Ovary (tissue), 9 donors: ENCODE measurements around the gene OVCA2. TPM values are rescaled to one million over a fixed set of nuclear protein-coding genes. Genes with fewer than 3 reads are reported as not detected.
A peak's percentile ranks its signal among the peaks of the same experiment; 100 is the strongest.

Experiments used
- DNase-seq, 5 donors: peaks; one replicate each; pipeline ENCODE4 v3.0.0-alpha.2; 2019 to 2020
- H3K27ac ChIP-seq, 2 donors: fragments of 200-600 bp; one replicate each; pipeline versions ENCODE4 v1.5.1 to v1.8.0; 2019 to 2022
- H3K27me3 ChIP-seq: fragments of 200-600 bp; one replicate; pipeline ENCODE4 v1.8.0; 2022
- H3K36me3 ChIP-seq: fragments of 200-600 bp; sonication (generic); one replicate; pipeline ENCODE4 v1.5.1; 2019
- H3K4me1 ChIP-seq: one replicate; pipeline ENCODE4 v1.8.1; 2013; ENCODE audit warnings: mild to moderate bottlenecking, moderate library complexity; ENCODE audit not compliant: insufficient read depth
- H3K4me3 ChIP-seq: fragments of 200-600 bp; sonication (generic); one replicate; pipeline ENCODE4 v1.5.1; 2017
- H3K9me3 ChIP-seq, 2 donors: fragments of 200-600 bp in 1 of 2; sonication (generic) in 1 of 2; one replicate each; pipeline versions ENCODE4 v1.5.1 to v1.8.1; 2013 to 2019; ENCODE audit warnings: mild to moderate bottlenecking in 1 of 2, moderate library complexity in 1 of 2
- EP300 ChIP-seq: sonication (generic); formaldehyde crosslinking; IDR thresholded peaks from one replicate; pipeline ENCODE4 v1.6.1; 2017; ENCODE audit warnings: antibody characterized with exemption
- POLR2A ChIP-seq: fragments of 450-650 bp; IDR thresholded peaks from one replicate; pipeline ENCODE4 v1.6.1; 2017; ENCODE audit warnings: antibody characterized with exemption, mild to moderate bottlenecking, moderate library complexity
- WGBS, 3 donors: extraction: QIAGEN DNeasy Blood & Tissue Kit in 1 of 3; methylation state at CpG; one replicate each; pipeline versions ENCODE4 v1.1.5 to v1.1.7; 2013 to 2017; 5-methylcytosine and 5-hydroxymethylcytosine counted together
- intact Hi-C, 4 donors: fragments of 100-400 bp; cut with DNase I; formaldehyde crosslinking; loops; one replicate each; pipeline versions ENCODE4 v1.11.0 to v1.15.1; 2022 to 2023
- polyA plus RNA-seq, 2 donors: library from polyadenylated mRNA; stranded (reverse); fragments of 200-250 nt in 1 of 2; fragments of 350-450 nt in 1 of 2; fragmentation: Illumina TruSeq in 1 of 2; extraction: RNeasy Lipid Tissue Mini Kit (QIAGEN cat#74804) in 1 of 2; gene quantifications; one replicate each; pipeline ENCODE4 v1.2.3, GENCODE V29; 2013 to 2014
- total RNA-seq, 7 donors: library from RNA; depleted of rRNA in 2 of 7; stranded (reverse); fragments of >200 nt in 2 of 7; fragmentation: NEBNext Ultra II Directional in 3 of 7; extraction: Animal tissue kit (Norgen Biotek cat#: 25700) in 3 of 7; gene quantifications; one replicate each; pipeline versions ENCODE4 v1.1.0 to v1.2.4, GENCODE V29; 2016 to 2023
- TF ChIP-seq, protein P1 (sequence below), 3 donors: fragments of 450-650 bp in 2 of 3; fragments of 200-600 bp in 1 of 3; IDR thresholded peaks; one replicate each; pipeline versions ENCODE4 v1.5.1 to v1.8.0; 2016 to 2022; ENCODE audit warnings: antibody characterized with exemption in 3 of 3, mild to moderate bottlenecking in 1 of 3
- donor health status: DM: no; HTN: no; CAD: no; lungs with moderate emphysema.
- donor health status: DM: no; HTN: no; CAD: no.
- donor health status: Bipolar disorder and iron deficiency.
- donor health status: DM: yes; HTN: yes; CAD: no.
- donor health status: DM: no; HTN: no; CAD: no.
- donor health status: DM: yes; HTN: yes; CAD: no.

OVCA2 gene
- total and polyA plus RNA-seq, 9 donors = 13.2 to 28.3 (median 21.2) TPM

- Histone ChIP-seq H3K4me1 (peaks cover 1% of the 10 kb centered on the region), H3K27ac (no peak overlapping the region), H3K9me3 (no peaks in the 10 kb centered on the region), H3K36me3 (no peaks in the 10 kb centered on the region), H3K27me3 (no peaks in the 10 kb centered on the region), H3K4me3 (no peak overlapping the region)
- 50 to 54% (median 52%) methylated on average over 16 of the region's 16 CpGs for WGBS, 3 donors
- intact Hi-C loops = loop anchor here in 1 of 4 donors (10.0 kb wide), 1 partner anchor 368 kb away; no protein-coding TSS in a partner anchor
- TF ChIP-seq, protein P1, sequence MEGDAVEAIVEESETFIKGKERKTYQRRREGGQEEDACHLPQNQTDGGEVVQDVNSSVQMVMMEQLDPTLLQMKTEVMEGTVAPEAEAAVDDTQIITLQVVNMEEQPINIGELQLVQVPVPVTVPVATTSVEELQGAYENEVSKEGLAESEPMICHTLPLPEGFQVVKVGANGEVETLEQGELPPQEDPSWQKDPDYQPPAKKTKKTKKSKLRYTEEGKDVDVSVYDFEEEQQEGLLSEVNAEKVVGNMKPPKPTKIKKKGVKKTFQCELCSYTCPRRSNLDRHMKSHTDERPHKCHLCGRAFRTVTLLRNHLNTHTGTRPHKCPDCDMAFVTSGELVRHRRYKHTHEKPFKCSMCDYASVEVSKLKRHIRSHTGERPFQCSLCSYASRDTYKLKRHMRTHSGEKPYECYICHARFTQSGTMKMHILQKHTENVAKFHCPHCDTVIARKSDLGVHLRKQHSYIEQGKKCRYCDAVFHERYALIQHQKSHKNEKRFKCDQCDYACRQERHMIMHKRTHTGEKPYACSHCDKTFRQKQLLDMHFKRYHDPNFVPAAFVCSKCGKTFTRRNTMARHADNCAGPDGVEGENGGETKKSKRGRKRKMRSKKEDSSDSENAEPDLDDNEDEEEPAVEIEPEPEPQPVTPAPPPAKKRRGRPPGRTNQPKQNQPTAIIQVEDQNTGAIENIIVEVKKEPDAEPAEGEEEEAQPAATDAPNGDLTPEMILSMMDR (IDR thresholded peaks at IDR 0.05) = no peak
- no peak for TF ChIP-seq EP300
- TF ChIP-seq POLR2A = no peak
- DNase-seq = no peak
These were observed 18.6 kb upstream of the OVCA2 start for GRCh38 chr17:2023256-2023655.

DNA sequence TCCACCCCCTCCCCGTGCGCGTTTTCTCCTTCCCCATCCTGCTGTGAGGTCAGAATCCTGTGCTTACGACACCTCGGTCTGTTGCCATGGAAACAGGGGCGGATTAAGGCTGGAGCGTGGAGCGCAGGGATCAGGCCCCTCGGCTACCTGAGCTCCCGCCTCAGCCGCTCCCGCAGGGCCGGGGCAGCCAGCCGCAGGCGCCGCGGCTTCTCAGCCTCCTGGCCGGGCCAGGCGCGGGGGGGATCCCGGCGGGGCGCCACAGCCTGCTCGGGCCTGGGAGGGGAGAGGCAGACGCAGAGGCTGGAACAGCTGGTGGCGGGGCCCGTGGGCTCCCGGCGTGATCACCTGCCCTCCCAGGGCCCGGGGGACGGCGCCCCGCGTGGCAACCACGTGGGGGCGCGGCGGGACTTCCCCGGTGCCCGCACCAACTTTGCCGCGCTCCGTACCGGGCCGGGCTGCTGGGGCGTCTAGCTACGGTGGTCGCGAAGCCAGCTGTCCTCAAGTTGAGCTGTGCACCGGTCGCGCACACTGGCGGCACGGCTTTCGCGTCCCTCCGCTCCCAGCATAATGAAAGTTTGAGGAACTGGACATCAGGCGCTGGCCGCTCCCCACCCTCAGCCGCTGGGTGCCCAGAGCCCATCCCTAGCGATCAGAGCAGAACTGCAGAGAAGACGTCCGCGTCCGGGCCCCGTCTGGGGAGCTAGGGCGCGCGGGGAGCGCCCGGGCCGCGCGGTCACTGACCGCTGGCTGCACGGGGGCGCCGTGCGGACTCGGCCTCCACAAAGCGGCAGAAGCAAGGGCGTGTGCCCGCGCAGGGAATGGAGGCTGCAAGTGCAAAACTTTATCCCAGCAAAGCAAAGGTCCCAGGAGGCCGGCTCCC lies 17.9 kb upstream of the OVCA2 start:
- no peaks in the 10 kb centered on the region for H3K27me3 ChIP-seq

DNA sequence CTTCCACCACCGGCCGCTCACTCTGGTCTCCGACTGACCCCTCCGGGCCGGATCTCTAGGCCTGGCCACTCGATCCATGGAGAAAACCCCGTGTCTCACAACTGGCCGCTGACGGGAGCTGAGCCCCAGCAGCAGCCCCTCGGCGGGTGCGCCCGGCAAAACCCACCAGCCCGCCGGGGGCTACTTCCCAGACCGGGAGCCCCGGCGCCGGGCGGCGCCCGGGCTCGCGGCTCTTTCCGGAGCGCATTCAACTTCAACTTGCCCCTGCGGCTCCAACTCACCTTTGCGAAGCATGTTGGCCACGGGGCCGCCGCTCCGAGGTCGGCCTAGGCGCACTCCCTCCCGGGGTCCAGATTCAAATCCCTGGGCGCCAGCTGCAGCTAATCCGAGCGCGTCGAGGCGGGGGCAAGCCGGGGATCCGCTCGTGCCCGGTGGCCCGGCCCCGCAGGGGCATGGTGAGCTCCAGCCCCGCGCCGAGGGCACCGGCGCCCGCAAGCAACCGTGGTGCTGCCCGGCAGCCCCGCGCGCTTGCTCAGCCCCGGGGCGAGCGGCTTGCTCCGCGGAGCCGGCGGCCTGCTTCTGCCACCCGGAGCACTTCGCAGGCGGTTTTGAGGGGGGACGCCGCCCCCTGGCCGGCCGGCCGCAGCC lies 17.1 kb upstream of the OVCA2 start:
- Histone ChIP-seq H3K36me3 (no peaks in the 10 kb centered on the region), H3K4me1 (peaks cover 3% of the 10 kb centered on the region), H3K9me3 (no peaks in the 10 kb centered on the region), H3K4me3 (peak overlapping the region; percentile 30), H3K27me3 (no peaks in the 10 kb centered on the region), H3K27ac (no peak overlapping the region)
- no peak for DNase-seq
- intact Hi-C loops = loop anchor here in 3 of 4 donors (2.0 to 10.0 kb wide), 4 partner anchors 116 to 370 kb away; partner anchors contain the start of gene TLCD2 (in 1 of the 3)
- 0 to 1% (median 1%) methylated on average over 43 to 73 of the region's 73 CpGs for WGBS, 3 donors
- TF ChIP-seq, protein P1 (IDR thresholded peaks at IDR 0.05) = no peak
- TF ChIP-seq EP300 (no peak), POLR2A (no peak)

More for the DNA sequence above, 17.9 kb upstream of the OVCA2 start:
- H3K9me3 ChIP-seq = no peaks in the 10 kb centered on the region
- peaks cover 1% of the 10 kb centered on the region for H3K4me1 ChIP-seq
- no peaks in the 10 kb centered on the region for H3K36me3 ChIP-seq
- intact Hi-C loops = loop anchor here in 2 of 4 donors (2.0 to 10.0 kb wide), 2 partner anchors 115 to 369 kb away; no protein-coding TSS in a partner anchor
- no peak for TF ChIP-seq POLR2A
- TF ChIP-seq, protein P1 (IDR thresholded peaks at IDR 0.05) = peak in 1 of 3 donors; percentile 19
- TF ChIP-seq EP300 = no peak
- 1% methylated on average over 58 to 85 of the region's 85 CpGs for whole genome bisulfite sequencing, 3 donors
- peak; percentile 56 to 77 (median 64) for DNase-seq
- H3K4me3 ChIP-seq = peak overlapping the region; percentile 30
- no peak overlapping the region for H3K27ac ChIP-seq

- intact Hi-C loops = loop anchor here in 3 of 4 donors (2.0 to 10.0 kb wide), 4 partner anchors 116 to 370 kb away; partner anchors contain the start of gene TLCD2 (in 1 of the 3)
- H3K9me3 ChIP-seq = no peaks in the 10 kb centered on the region
- TF ChIP-seq EP300 = no peak
- TF ChIP-seq, protein P1 (IDR thresholded peaks at IDR 0.05) = no peak
- no peak for TF ChIP-seq POLR2A
- peak within 1 kb of the TSS; percentile 30 for H3K4me3 ChIP-seq
- DNase-seq = peak; percentile 58 to 76 (median 68)
- no peaks in the 10 kb centered on the region for H3K36me3 ChIP-seq
- H3K4me1 ChIP-seq = peaks cover 4% of the 10 kb centered on the region
- WGBS, 3 donors = 1% methylated on average over 45 to 47 of the region's 47 CpGs
- no peak within 1 kb of the TSS for H3K27ac ChIP-seq
- no peaks in the 10 kb centered on the region for H3K27me3 ChIP-seq
These were observed 16.6 kb upstream of the OVCA2 start, which contains the start of gene RTN4RL1 for GRCh38 chr17:2025220-2025621. RTN4RL1 (minus strand) TSS chr17:2025334; CDS start chr17:2024865, 469 bp downstream.
